Suppressor macrophage (primary cell): ENCODE data around the gene TGFA.
A peak's percentile ranks its signal among the peaks of the same experiment; 100 is the strongest.
"Not testable (repeated sequence)": the region's sequence is repeated elsewhere in the genome, so short reads cannot be mapped to it uniquely, and the experiment has no call there.

Experiments
- DNase-seq, 4 experiments: peaks; one replicate each; pipeline ENCODE4 v3.0.0-alpha.2; 2020 to 2022

Gene TGFA

GRCh38 chr2:70498054-70498453, 55.6 kb downstream of the TGFA start:
- DNase-seq, result peak in 2 of 4 experiments; percentile 18 to 22

- DNase-seq, result no peak
Observed at GRCh38 chr2:70496819-70497218, 56.8 kb downstream of the TGFA start.

DNA sequence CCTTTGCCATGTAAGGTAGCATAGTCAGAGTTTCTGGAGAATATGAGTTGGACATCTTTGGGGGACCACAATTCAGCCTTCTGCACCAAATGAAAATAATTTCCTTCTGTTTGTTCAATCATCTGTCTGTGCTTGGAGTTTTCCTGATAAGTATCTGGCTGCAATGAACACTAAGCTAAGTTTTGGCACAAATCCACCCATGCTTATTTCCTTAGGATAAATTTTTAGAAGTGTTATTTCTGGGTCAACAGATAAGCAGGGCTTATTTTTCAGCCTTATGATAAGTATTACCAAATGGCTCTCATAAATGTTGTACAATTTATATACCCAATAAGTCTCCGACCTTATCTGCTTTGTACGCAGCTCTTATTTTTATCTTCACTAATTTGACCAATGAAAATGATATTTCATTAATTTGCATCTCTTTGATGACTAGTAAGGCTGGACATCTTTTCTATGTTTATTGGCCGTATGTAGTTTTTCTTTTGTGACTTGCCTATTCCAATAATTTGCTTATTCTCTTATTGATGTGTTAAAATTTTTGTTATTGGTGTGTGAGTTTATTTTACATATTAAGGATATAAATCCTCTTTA, 59.2 kb downstream of the TGFA start:
- DNase-seq, result no peak

- DNase-seq, result no peak
Observed at GRCh38 chr2:70490381-70490780, 63.2 kb downstream of the TGFA start.

DNA sequence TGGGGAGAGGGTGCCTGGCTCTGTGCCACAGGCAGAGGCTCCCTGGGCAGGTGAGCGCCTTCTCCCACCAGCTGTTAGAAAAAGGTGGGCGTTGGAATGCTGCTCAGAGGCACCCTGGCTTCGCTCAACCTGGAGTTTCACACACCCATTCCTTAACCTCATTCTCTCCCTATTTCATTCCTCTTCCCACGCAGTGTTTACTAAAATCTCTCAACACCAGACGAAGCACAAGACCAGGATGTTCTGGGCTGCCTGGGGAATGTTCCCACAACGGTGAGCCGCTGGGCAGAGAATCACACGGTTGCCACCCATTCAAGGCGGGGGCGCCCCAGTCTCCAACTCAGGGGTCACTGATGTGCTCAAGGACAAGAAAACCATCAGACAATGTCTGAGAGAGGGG, 64.5 kb downstream of the TGFA start:
- DNase-seq, result no peak

- DNase-seq, result no peak
Observed at GRCh38 chr2:70484086-70484485, 69.5 kb downstream of the TGFA start.

DNA sequence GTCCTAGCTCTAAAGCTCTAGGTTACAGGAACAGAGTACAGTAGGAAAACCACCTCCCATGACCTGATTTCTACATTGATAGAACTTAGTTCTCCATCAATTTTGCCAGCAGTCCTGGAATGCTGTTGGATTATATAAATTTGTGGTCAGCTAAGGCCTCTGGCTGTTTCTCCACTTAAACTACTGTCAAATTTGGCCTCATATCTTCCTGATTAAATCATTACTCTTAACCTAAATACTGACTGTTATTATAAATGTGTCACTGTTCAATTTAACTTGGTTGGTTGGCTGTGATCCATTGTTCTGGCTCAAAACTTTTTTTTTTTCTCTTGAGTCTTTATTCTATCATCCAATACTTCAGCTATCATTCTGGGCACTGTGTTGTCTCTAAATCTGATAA, 71.2 kb downstream of the TGFA start:
- DNase-seq, result no peak

- DNase-seq, result no peak
Observed at GRCh38 chr2:70480468-70480867, 73.2 kb downstream of the TGFA start.

DNA sequence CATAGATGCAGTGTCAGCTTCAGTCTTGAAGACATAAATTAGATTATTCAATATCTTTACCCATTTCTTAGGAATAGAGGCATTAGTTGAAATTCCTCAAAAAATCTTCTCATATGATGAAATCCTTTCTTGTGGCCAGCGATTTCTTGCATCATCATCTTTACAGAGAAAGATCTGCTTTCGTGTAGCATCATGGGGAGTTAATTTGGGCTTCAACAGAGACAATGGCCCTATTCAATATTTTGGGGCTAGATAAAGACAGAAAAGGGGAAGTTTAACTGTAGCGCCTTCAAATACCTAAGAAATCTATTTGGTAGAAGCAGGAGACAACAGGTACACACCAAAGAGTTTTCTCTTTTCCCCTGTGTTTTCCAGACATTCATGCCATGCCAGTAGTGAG, 73.8 kb downstream of the TGFA start:
- DNase-seq, result peak in 2 of 4 experiments; percentile 59 to 64

DNA sequence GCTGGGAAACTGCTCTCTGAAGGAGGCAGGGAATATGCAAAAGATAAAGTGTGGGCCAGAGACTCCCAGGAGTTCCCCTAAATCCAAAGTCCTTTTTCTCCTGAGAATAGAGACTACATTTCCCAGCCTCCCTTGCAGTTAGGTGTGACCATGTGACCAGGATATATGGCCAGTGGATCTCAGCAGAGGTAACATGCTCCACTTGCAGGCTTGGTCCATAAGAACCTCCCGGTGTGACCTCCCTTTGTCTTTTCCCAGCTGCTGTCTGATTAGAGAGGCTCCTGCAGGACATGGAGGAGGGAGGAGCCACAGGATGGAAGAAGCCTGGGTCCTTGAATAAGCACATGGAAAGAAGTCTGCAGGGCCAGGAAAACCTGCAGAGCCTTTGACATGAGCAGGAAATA, 76.2 kb downstream of the TGFA start:
- no peak for DNase-seq

GRCh38 chr2:70475266-70475665, 78.4 kb downstream of the TGFA start:
- peak; percentile 13 to 54 (median 36) for DNase-seq

DNA sequence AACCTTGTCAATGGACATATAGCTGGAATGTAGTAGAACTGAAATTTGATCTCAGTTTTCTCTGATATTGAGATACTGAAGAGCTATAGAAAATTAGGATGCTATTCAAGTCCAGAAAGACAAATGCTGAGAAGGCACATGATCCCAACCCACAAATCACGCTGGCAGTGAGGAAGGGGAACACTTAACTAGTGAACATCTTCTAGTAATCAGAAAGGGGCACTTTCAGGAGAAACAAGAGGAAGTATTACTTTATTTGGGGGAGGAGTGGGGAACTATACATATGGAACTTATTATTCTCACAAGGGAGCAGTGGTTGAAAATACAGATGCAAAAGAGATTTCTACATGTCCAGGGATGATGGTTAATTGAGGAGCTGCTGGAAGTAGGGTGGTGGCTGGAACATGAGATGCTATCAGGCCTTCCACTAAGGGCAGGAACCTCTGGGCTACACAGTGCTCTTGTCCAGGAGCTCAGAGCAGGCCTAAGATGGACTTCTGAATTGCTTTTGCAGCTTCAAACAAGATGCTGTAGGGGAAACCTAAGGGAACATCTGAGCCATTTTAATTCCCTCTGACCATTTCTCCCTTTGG, 79.3 kb downstream of the TGFA start:
- DNase-seq, result peak; percentile 53 to 74 (median 66)

GRCh38 chr2:70473101-70473722, 80.4 kb downstream of the TGFA start:
- peak in 2 of 4 experiments; percentile 18 to 34 for DNase-seq

GRCh38 chr2:70472221-70472890, 81.3 kb downstream of the TGFA start:
- peak; percentile 69 to 87 (median 78) for DNase-seq

GRCh38 chr2:70471129-70471528, 82.5 kb downstream of the TGFA start:
- DNase-seq, result peak; percentile 66 to 82 (median 74)

GRCh38 chr2:70469961-70470360, 83.7 kb downstream of the TGFA start:
- no peak for DNase-seq

GRCh38 chr2:70469435-70469834, 84.2 kb downstream of the TGFA start:
- no peak for DNase-seq

- DNase-seq, result peak; percentile 17 to 45 (median 36)
Observed at GRCh38 chr2:70468878-70469277, 84.7 kb downstream of the TGFA start.

DNA sequence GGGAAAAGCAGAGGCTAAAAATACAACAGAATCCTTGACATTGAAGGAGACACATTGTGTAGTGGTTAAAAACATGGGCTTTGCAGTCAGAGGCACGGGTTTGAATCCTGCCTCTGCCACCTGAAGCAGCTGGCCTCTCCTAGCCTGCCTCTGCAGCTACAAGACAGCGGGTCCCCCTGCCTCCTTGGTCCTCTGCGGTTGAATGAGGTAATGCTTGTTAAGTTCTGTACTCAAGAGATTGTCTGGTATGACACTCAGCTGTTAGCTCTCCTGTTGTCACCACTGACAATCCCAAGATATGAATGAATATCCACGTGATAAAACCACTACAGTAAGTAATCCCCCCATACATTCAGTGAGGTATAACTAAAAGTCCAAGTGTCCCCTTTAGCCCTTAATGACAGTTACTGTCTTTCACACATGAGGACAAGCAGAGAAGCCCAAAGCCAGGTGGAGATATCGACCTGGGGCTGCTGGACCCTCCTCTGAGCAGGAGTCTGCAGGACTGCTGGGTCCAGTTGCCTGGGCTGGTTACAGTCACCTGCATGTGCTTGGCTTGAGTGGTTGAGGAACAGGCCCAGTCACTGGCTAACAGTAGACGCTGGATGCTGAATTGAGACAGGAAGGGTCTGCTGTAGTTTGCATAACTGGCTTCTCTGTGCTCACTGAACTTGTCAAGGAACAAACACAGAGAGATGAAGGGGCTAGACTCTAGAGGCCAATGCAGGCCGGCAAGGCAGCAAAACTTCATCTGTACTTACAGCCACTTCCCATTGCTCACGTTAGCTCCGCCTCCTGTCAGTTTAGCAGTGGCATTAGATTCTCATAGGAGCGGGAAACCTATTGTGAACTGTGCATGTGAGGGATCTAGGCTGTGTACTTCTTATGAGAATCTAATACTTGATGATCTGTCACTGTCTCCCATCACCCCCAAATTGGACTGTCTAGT, 85.5 kb downstream of the TGFA start:
- DNase-seq, result peak in 3 of 4 experiments; percentile 7 to 22 (median 17)

DNA sequence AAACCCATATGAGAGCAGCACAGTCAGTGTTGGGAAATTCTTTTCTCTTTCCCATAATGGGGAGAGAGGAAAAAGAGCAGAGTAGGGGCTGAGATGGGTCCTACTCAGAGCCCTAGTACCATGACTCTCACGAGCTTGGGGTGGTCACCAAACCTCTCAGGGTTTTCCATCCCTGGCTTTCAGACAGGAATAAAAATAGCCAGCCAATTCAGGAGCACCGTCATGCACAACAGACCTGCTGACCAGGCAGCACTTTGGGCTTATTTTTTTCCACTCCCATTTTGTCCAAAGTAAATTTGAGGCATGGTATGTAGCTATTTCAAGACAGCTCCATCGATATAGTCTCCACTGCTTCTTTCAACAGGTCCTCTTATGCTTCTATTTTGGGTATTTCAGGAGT, 86.4 kb downstream of the TGFA start:
- DNase-seq, result no peak

DNA sequence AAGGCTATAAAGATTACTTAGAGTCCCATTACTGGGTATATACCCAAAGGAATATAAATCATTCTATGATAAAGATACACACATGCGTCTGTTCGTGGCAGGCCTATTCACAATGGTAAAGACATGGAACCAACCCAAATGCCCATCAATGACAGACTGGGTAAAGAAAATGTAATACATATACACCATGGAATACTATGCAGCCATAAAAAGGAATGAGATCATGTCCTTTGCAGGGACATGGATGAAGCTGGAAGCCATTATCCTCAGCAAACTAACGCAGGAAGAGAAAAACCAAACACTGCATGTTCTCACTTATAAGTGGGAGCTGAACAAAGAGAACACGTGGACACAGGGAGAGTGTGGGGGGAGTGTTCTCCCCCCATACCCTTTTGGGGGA, 87.0 kb downstream of the TGFA start:
- not testable (repeated sequence) for DNase-seq

DNA sequence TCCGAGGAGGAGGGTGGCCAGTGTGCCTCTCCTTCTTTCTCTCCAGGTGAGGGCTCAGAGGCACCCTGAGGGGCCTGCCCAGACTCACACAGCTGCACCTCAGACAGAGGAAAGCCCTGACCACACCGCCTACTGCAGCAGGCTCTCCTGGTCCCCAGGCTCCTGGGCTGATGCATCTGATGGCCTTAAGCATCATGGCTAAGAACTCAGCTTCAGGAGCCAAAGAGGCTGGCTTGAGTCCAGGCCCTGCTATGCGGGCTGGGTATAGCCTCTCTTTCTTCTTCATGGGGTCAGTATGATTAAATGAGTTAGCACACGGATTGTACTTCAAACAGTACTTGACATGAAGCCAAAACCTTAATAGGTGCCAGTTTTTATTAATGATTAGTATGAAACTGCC, 89.6 kb downstream of the TGFA start:
- no peak for DNase-seq
